Measurements from ENCODE around the gene ATAT1. TPM values are rescaled to one million over a fixed set of nuclear protein-coding genes. Genes with fewer than 3 reads are reported as not detected.

ATAT1 gene
- total and polyA plus RNA-seq, 9 of the 15 experiments (the other 6 are each of a cell fraction or from before 2014, with no cell fraction given): 0.65 to 5.8 (median 1.6) TPM

- ChIA-PET POLR2A (interaction anchor here (0.8 to 8.4 kb wide), 8 partner anchors 8 to 30 kb away, joined by 3 to 67 read pairs (median 8); partner anchors contain the start of gene ABCF1), CTCF (ENCODE audit: low intra/inter-chr PET ratio) (no interaction called here)
- Histone ChIP-seq H4K20me1 (replicated peaks; ENCODE audit: control insufficient read depth, insufficient read depth, low read length) (no peaks in the 10 kb centered on the region), H3K9me3 (replicated peaks; ENCODE audit: control insufficient read depth, insufficient read depth, low read depth, low read length) (no peaks in the 10 kb centered on the region), H3K4me1 (replicated peaks in 1 of 2; ENCODE audit: control insufficient read depth in 2 of 2, insufficient read depth in 2 of 2, low read length in 2 of 2) (no peaks in the 10 kb centered on the region), H3K4me3 (no peak overlapping the region), H3K4me2 (ENCODE audit: insufficient read depth, low read length) (no peak overlapping the region), H3K79me2 (ENCODE audit: control insufficient read depth, insufficient read depth, low read length) (no peaks in the 10 kb centered on the region), H2AFZ (ENCODE audit: low read depth, low read length) (no peak overlapping the region), H3K27ac (ENCODE audit: extremely low read depth, low read depth, low read length) (no peak overlapping the region), H3K9me1 (ENCODE audit: control insufficient read depth, insufficient read depth, low read length) (no peaks in the 10 kb centered on the region), H3K9ac (ENCODE audit: insufficient read depth in 1 of 2, low read depth in 2 of 2, low read length in 2 of 2) (no peak overlapping the region), H3K27me3 (ENCODE audit: control insufficient read depth in 2 of 2, insufficient read depth in 2 of 2, low read length in 2 of 2) (no peaks in the 10 kb centered on the region), H3K36me3 (ENCODE audit: control insufficient read depth, insufficient read depth, low read length) (peaks cover 96% of the 10 kb centered on the region)
- DNase-seq (ENCODE audit: extremely low read depth in 1 of 4, low spot score in 3 of 4) (no peak), FAIRE-seq (no peak), ATAC-seq (no peak)
- intact Hi-C loops (cut with micrococcal nuclease): no loop called here
- WGBS (ENCODE audit: insufficient coverage, low coverage, missing lambda C conversion rate): 93% methylated on average over 5 of the region's 5 CpGs
- no peak for TF ChIP-seq FOXP4 (CRISPR knock-in tag; IDR thresholded peaks at IDR 0.05; ENCODE audit: borderline replicate concordance)
- 0 out of 2 replicates have a peak, but pooled peaks have one; percentile 11 for TF ChIP-seq POLR2AphosphoS5 (IDR thresholded peaks at IDR 0.05; ENCODE audit: control insufficient read depth, insufficient read depth, low read depth, low read length)
- in situ Hi-C loops (cut with MboI): no loop called here
- BruUV-seq (replicated peaks): no TSS peak
These were observed 42.8 kb upstream of the ATAT1 start for GRCh38 chr6:30583921-30584320.

Measured in K562 (cell line).